HFF-Myc (cell line): ENCODE measurements around the gene STEAP3.
"Not testable (repeated sequence)": the region's sequence is repeated elsewhere in the genome, so short reads cannot be mapped to it uniquely, and the experiment has no call there.

ENCODE experiments used
- DNase-seq: peaks from one replicate; pipeline ENCODE4 v3.0.0-alpha.2; 2011; ENCODE audit warnings: low read depth; ENCODE audit errors: extremely low read depth
- H3K4me3 ChIP-seq: replicated peaks from 2 replicates; pipeline ENCODE4 v1.5.1; 2011; ENCODE audit warnings: low read depth, mild to moderate bottlenecking, control low read depth, low read length
- TF ChIP-seq, protein P1 (sequence below): IDR thresholded peaks from 2 replicates; pipeline ENCODE4 v1.5.1; 2012; ENCODE audit warnings: mild to moderate bottlenecking, low read depth, low read length, control low read depth; ENCODE audit errors: missing control alignments

Gene STEAP3

DNA sequence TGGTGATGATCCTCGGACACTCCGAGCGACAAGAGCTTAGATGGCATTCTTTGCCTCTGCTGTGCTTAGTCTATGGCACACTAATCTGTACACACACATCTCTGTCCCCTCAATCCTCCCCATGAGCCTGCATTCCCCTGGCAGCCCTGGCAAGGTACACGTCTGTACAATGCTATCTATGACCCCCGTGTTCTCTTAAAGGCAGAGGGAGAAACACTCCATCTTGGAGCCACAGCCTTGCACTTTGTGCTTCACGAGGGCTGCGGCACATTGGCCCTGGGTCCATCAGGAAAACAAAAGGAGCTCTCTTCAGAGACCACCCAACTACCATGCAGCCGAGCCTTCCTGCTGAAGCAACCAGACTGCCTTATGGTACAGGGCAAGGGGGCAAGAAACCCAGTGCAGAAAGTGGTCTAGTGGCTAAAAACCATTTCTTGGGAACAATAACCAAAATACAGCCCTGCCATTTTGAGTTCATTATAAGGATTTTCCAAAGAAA, 42.5 kb downstream of the STEAP3 start:
- no peak overlapping the region for H3K4me3 ChIP-seq

DNA sequence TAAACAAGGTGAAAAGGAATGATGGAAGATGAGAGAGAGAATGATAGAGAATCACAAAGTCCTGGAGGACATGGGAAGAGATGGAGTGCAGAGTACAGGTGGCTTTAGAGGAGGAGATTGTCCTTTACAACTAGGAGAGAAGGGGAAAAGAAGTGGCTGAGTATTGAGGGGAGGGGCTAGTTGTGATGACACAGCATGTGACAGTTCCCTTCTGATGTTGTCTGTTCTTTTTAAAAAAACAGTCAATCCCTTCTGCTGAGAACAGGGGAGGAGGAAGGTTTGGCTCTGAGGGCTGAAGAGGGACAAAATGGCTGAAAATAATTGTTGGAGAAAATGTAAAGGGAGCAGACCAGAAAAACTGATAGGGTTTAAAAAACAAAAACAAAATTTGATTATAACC, 44.0 kb downstream of the STEAP3 start:
- TF ChIP-seq, protein P1, sequence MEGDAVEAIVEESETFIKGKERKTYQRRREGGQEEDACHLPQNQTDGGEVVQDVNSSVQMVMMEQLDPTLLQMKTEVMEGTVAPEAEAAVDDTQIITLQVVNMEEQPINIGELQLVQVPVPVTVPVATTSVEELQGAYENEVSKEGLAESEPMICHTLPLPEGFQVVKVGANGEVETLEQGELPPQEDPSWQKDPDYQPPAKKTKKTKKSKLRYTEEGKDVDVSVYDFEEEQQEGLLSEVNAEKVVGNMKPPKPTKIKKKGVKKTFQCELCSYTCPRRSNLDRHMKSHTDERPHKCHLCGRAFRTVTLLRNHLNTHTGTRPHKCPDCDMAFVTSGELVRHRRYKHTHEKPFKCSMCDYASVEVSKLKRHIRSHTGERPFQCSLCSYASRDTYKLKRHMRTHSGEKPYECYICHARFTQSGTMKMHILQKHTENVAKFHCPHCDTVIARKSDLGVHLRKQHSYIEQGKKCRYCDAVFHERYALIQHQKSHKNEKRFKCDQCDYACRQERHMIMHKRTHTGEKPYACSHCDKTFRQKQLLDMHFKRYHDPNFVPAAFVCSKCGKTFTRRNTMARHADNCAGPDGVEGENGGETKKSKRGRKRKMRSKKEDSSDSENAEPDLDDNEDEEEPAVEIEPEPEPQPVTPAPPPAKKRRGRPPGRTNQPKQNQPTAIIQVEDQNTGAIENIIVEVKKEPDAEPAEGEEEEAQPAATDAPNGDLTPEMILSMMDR = no peak
- H3K4me3 ChIP-seq = no peak overlapping the region
- DNase-seq = no peak

More for the DNA sequence above, 42.5 kb downstream of the STEAP3 start:
- DNase-seq = no peak
- TF ChIP-seq, protein P1 = no peak

DNA sequence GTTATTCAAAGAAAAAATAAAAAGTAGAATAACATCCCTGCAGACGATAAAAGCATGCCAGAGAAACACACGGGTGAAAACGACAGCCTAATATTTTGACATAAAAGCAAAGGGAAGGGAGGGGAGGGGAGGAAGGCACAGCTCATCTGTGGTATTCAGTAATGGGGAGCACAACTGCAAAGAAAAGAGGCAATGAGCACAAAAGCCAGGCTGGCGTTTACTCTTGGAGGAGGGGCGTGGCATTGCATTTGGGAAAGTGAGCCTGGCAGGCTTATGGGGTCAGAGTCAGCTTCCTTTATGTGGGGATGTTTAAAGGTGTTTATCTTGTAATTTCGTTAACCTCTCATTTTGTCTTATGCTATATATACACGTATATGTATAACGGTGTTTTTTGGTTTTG, 53.2 kb downstream of the STEAP3 start:
- TF ChIP-seq, protein P1 = no peak
- no peak overlapping the region for H3K4me3 ChIP-seq
- DNase-seq = no peak

DNA sequence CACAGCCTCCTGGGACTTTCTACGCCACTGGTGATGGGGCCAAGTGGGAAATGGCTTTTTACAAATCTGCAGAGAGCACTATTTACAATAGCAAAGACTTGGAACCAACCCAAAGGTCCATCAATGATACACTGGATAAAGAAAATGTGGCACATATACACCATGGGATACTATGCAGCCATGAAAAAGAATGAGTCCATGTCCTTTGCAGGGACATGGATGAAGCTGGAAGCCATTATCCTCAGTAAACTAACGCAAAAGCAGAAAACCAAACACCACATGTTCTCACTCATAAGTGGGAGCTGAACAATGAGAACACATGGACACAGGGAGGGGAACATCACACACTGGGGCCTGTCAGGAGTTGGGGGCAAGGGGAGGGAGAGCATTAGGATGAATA, 54.8 kb downstream of the STEAP3 start:
- not testable (repeated sequence) for DNase-seq, H3K4me3 ChIP-seq

DNA sequence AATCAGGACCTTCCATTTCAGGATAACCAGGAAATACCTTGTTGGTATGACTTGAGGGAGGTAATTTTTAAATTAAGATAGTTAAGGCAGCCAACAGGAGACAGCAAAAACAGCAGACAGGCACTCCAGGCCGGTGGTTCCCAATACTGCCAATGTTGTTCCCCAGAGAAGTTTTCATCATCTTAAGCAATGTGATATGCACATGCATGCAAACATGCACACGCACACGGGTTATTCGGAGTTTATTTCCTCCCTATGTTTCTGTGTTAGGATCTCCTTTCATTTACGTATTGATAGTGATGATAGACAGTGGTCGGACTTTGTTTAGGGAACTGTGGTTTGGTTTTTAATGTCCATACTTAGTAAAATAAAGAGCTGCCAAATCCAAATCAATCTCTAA, 55.3 kb downstream of the STEAP3 start:
- H3K4me3 ChIP-seq = no peak overlapping the region
- TF ChIP-seq, protein P1 = no peak
- no peak for DNase-seq

DNA sequence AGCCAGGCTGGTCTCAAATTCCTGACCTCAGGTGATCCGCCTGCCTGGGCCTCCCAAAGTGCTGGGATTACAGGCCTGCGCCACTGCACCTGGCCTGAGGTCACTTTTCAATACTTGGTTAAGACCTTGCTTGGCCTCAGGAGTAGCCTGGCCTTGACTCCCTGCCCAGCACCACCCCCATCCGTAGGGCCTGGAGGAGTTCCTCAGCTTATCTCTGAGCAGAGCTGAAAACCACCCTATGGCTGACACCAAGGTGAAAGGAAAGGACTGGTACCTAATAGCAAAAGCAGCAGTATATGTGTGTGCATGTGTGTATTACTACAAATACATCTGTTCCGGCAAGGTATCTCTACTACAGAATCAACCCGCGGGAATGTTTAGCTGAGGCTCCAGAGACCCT, 56.0 kb downstream of the STEAP3 start:
- DNase-seq = no peak
- TF ChIP-seq, protein P1 = no peak
- H3K4me3 ChIP-seq = no peak overlapping the region

DNA sequence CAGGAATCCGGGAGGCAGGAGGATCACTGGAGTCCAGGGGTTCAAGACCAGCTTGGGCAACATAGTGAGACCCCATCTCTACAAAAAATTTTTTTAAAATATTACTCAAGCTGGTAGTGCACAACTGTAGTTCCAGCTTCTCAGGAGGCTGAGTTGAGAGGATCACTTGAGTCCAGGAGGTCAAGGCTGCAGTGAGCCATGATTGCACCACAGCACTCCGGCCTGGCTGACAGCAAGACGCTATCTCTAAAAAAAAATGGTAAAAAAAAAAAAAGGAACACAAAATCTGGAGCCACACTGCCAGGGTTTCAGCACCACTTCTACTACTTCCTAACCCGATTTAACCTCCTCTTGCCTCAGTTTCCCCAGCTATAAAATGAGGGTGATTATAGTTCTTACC, 57.0 kb downstream of the STEAP3 start:
- TF ChIP-seq, protein P1 = no peak
- H3K4me3 ChIP-seq = no peak overlapping the region
- DNase-seq = no peak
